ENCODE data around the gene WRAP73. TPM values are rescaled to one million over a fixed set of nuclear protein-coding genes. Genes with fewer than 3 reads are reported as not detected.

The WRAP73 gene
- total RNA-seq, 4 donors from 2014 or later: 10.3 to 21.7 (median 14.5) TPM

GRCh38 chr1:3618881-3619671 is 30.8 kb downstream of the WRAP73 start:
- peaks cover 0 to 44% (median 16%) of the 10 kb centered on the region in 3 donors for H3K4me1 ChIP-seq
- peak; percentile 77 for ATAC-seq
- no peak overlapping the region for H3K4me3 ChIP-seq
- no peaks in the 10 kb centered on the region for H3K9me3 ChIP-seq
- no peaks in the 10 kb centered on the region for H3K36me3 ChIP-seq
- WGBS, 2 donors (ENCODE audit: low coverage in 1 of 2): 0% methylated on average over 5 of the region's 21 CpGs; no CpG with 5 or more reads in 1 of the 2 donors
- no peak for TF ChIP-seq POLR2A (IDR thresholded peaks at IDR 0.05)
- TF ChIP-seq EP300 (IDR thresholded peaks at IDR 0.05): no peak
- peak in 3 of 4 experiments; percentile 77 to 89 (median 78) for TF ChIP-seq CTCF (IDR thresholded peaks at IDR 0.05)
- TF ChIP-seq POLR2AphosphoS5 (IDR thresholded peaks at IDR 0.05): no peak
- no peak overlapping the region for H3K27ac ChIP-seq
- peaks cover 18% of the 10 kb centered on the region for H3K27me3 ChIP-seq

- Histone ChIP-seq H3K4me3 (no peak overlapping the region), H3K4me1 (peaks cover 0 to 38% (median 10%) of the 10 kb centered on the region in 3 donors), H3K36me3 (no peaks in the 10 kb centered on the region), H3K27ac (no peak overlapping the region), H3K9me3 (no peaks in the 10 kb centered on the region), H3K27me3 (peaks cover 24% of the 10 kb centered on the region)
- no peak for ATAC-seq
- WGBS, 2 donors (ENCODE audit: low coverage in 1 of 2): 88 to 100% methylated on average over 2 to 3 of the region's 9 CpGs
- no peak for TF ChIP-seq CTCF (IDR thresholded peaks at IDR 0.05)
- no peak for TF ChIP-seq POLR2AphosphoS5 (IDR thresholded peaks at IDR 0.05)
- no peak for TF ChIP-seq EP300 (IDR thresholded peaks at IDR 0.05)
- no peak for TF ChIP-seq POLR2A (IDR thresholded peaks at IDR 0.05)
These were observed 31.4 kb downstream of the WRAP73 start for GRCh38 chr1:3618531-3618880.

GRCh38 chr1:3617806-3618345 is 32.0 kb downstream of the WRAP73 start:
- no peaks in the 10 kb centered on the region for H3K9me3 ChIP-seq
- ATAC-seq: no peak
- H3K27me3 ChIP-seq: peaks cover 30% of the 10 kb centered on the region

GRCh38 chr1:3616861-3617260 is 33.0 kb downstream of the WRAP73 start:
- H3K27ac ChIP-seq: no peak overlapping the region
- no peak for ATAC-seq
- TF ChIP-seq POLR2AphosphoS5 (IDR thresholded peaks at IDR 0.05) (no peak), POLR2A (IDR thresholded peaks at IDR 0.05) (no peak), CTCF (IDR thresholded peaks at IDR 0.05) (no peak), EP300 (IDR thresholded peaks at IDR 0.05) (no peak)
- H3K36me3 ChIP-seq: no peaks in the 10 kb centered on the region
- WGBS, 2 donors (ENCODE audit: low coverage in 1 of 2): no CpG with 5 or more reads among the region's 9 CpGs
- H3K4me1 ChIP-seq: peaks cover 0 to 23% (median 1%) of the 10 kb centered on the region in 3 donors
- no peak overlapping the region for H3K4me3 ChIP-seq
- peaks cover 41% of the 10 kb centered on the region for H3K27me3 ChIP-seq
- no peaks in the 10 kb centered on the region for H3K9me3 ChIP-seq

More at GRCh38 chr1:3617806-3618345, 32.0 kb downstream of the WRAP73 start:
- Histone ChIP-seq H3K36me3 (no peaks in the 10 kb centered on the region), H3K27ac (no peak overlapping the region), H3K4me3 (no peak overlapping the region), H3K4me1 (peaks cover 0 to 32% (median 4%) of the 10 kb centered on the region in 3 donors)
- WGBS, 2 donors (ENCODE audit: low coverage in 1 of 2): 87% methylated on average over 9 of the region's 18 CpGs; no CpG with 5 or more reads in 1 of the 2 donors
- no peak for TF ChIP-seq CTCF (IDR thresholded peaks at IDR 0.05)
- TF ChIP-seq POLR2AphosphoS5 (IDR thresholded peaks at IDR 0.05): no peak
- no peak for TF ChIP-seq POLR2A (IDR thresholded peaks at IDR 0.05)
- no peak for TF ChIP-seq EP300 (IDR thresholded peaks at IDR 0.05)
